IMR-90 (cell line): ENCODE measurements around the gene MYO5A. TPM values are rescaled to one million over a fixed set of nuclear protein-coding genes. Genes with fewer than 3 reads are reported as not detected.

ENCODE experiments used
- ATAC-seq: fragments of 200-7000 bp; cut with Tn5 transposase; 2 replicates; pipeline ENCODE4 v1.9.1; 2020; ENCODE audit warnings: low read depth, mild to moderate bottlenecking, moderate library complexity
- BruUV-seq: library from RNA; stranded (reverse); fragments of 400-500 nt; replicated peaks from 2 replicates; lab custom pipeline; 2021; lab: Mats Ljungman, UMichigan
- CTCF ChIA-PET: fragments of 300-600 bp; formaldehyde crosslinking; extraction: SDS; loops from one replicate; lab custom pipeline; 2021; ENCODE audit warnings: antibody characterized with exemption; lab: Yijun Ruan, JAX
- POLR2A ChIA-PET: fragments of 300-600 bp; sonication (Branson Sonifier 250); formaldehyde crosslinking; loops from one replicate; lab custom pipeline; 2022; ENCODE audit warnings: antibody characterized with exemption; ENCODE audit not compliant: unreplicated experiment; lab: Charles Lee
- DNase-seq: peaks from one replicate; pipeline ENCODE4 v3.0.0; 2013
- H2AFZ ChIP-seq: replicated peaks from 2 replicates; pipeline ENCODE3; 2013; ENCODE audit warnings: low read length, mild to moderate bottlenecking; ENCODE audit not compliant: poor library complexity
- H2AK5ac ChIP-seq: 2 replicates; pipeline ENCODE4 v1.6.1; 2013; ENCODE audit warnings: low read depth, low read length, inconsistent platforms
- H2AK9ac ChIP-seq: replicated peaks from 2 replicates; pipeline ENCODE3; 2013; ENCODE audit warnings: mild to moderate bottlenecking, low read depth, low read length, moderate library complexity; ENCODE audit not compliant: poor library complexity
- H2BK120ac ChIP-seq: 2 replicates; pipeline ENCODE4 v1.6.1; 2013; ENCODE audit warnings: low read depth, low read length, inconsistent platforms
- H2BK15ac ChIP-seq: 3 replicates; pipeline ENCODE4 v1.6.1; 2013; ENCODE audit warnings: low read depth, low read length, inconsistent platforms
- H2BK20ac ChIP-seq: 2 replicates; pipeline ENCODE4 v1.6.1; 2013; ENCODE audit warnings: low read depth, mild to moderate bottlenecking, inconsistent platforms, low read length, moderate library complexity
- H2BK5ac ChIP-seq: 2 replicates; pipeline ENCODE4 v1.6.1; 2013; ENCODE audit warnings: mild to moderate bottlenecking, low read depth, low read length, inconsistent platforms; ENCODE audit not compliant: poor library complexity, severe bottlenecking
- H3K14ac ChIP-seq: replicated peaks from 2 replicates; pipeline ENCODE4 v1.6.1; 2013; ENCODE audit warnings: low read depth, low read length, inconsistent platforms
- H3K18ac ChIP-seq: 2 replicates; pipeline ENCODE4 v1.6.1; 2013; ENCODE audit warnings: low read depth, low read length, control low read depth
- H3K23ac ChIP-seq: 2 replicates; pipeline ENCODE4 v1.6.1; 2013; ENCODE audit warnings: low read depth, low read length, inconsistent platforms
- H3K27ac ChIP-seq: 2 replicates; pipeline ENCODE4 v1.5.1; 2013; ENCODE audit warnings: mild to moderate bottlenecking, control low read depth, low read length; ENCODE audit not compliant: insufficient read depth
- H3K27me3 ChIP-seq: 2 replicates; pipeline ENCODE4 v1.6.1; 2013; ENCODE audit warnings: low read length; ENCODE audit not compliant: control insufficient read depth, insufficient read depth
- H3K36me3 ChIP-seq: 2 replicates; pipeline ENCODE4 v1.6.1; 2013; ENCODE audit warnings: low read length, mixed read lengths; ENCODE audit not compliant: control insufficient read depth, insufficient read depth
- H3K4ac ChIP-seq: 2 replicates; pipeline ENCODE4 v1.6.1; 2013; ENCODE audit warnings: low read depth, low read length, inconsistent platforms
- H3K4me1 ChIP-seq: 2 replicates; pipeline ENCODE4 v1.6.1; 2013; ENCODE audit warnings: low read length, mixed read lengths; ENCODE audit not compliant: control insufficient read depth, insufficient read depth
- H3K4me2 ChIP-seq: 2 replicates; pipeline ENCODE4 v1.6.1; 2013; ENCODE audit warnings: low read depth, mild to moderate bottlenecking, control low read depth, low read length, moderate library complexity
- H3K4me3 ChIP-seq: 2 replicates; pipeline ENCODE4 v1.5.1; 2013; ENCODE audit warnings: low read depth, mild to moderate bottlenecking, control low read depth, low read length, moderate library complexity; ENCODE audit not compliant: insufficient read depth
- H3K56ac ChIP-seq: 2 replicates; pipeline ENCODE4 v1.6.1; 2013; ENCODE audit warnings: low read length, inconsistent platforms; ENCODE audit not compliant: insufficient read depth; ENCODE audit errors: extremely low read depth
- H3K79me1 ChIP-seq, 2 experiments: 2 replicates each; pipeline ENCODE4 v1.6.1; 2013; ENCODE audit warnings: low read length in 2 of 2, inconsistent platforms in 1 of 2, low read depth in 1 of 2
- H3K9ac ChIP-seq: 2 replicates; pipeline ENCODE4 v1.6.1; 2013; ENCODE audit warnings: low read depth, low read length, control low read depth
- H3K9me1 ChIP-seq: 2 replicates; pipeline ENCODE4 v1.6.1; 2013; ENCODE audit warnings: low read length, inconsistent platforms; ENCODE audit not compliant: insufficient read depth
- H3K9me3 ChIP-seq: 2 replicates; pipeline ENCODE4 v1.6.1; 2013; ENCODE audit warnings: low read length; ENCODE audit not compliant: control insufficient read depth, insufficient read depth
- H4K20me1 ChIP-seq: 2 replicates; pipeline ENCODE4 v1.6.1; 2013; ENCODE audit warnings: low read length, inconsistent platforms; ENCODE audit not compliant: insufficient read depth
- H4K5ac ChIP-seq: 2 replicates; pipeline ENCODE4 v1.6.1; 2013; ENCODE audit warnings: mild to moderate bottlenecking, low read depth, low read length, control low read depth
- H4K8ac ChIP-seq, 2 experiments: 2 replicates each; pipeline ENCODE4 v1.6.1; 2013; ENCODE audit warnings: low read depth in 2 of 2, low read length in 2 of 2, control low read depth in 1 of 2, inconsistent platforms in 1 of 2
- H4K91ac ChIP-seq: 2 replicates; pipeline ENCODE4 v1.6.1; 2013; ENCODE audit warnings: low read depth, low read length, inconsistent platforms; ENCODE audit not compliant: insufficient read depth
- BHLHE40 ChIP-seq: fragments of 150-350 bp; IDR thresholded peaks from 2 replicates; pipeline ENCODE4 v1.6.1; 2016; ENCODE audit warnings: mild to moderate bottlenecking, low read depth, low read length
- CEBPB ChIP-seq: IDR thresholded peaks from 2 replicates; pipeline ENCODE4 v1.6.1; 2012; ENCODE audit warnings: low read depth, low read length, improper control_type of control experiment
- CHD1 ChIP-seq: IDR thresholded peaks from 2 replicates; pipeline ENCODE4 v1.6.1; 2012; ENCODE audit warnings: low read depth, low read length, improper control_type of control experiment
- CTCF ChIP-seq: conservative IDR thresholded peaks from 2 replicates; pipeline ENCODE4 v1.5.1; 2012; ENCODE audit warnings: mild to moderate bottlenecking, low read depth, low read length, improper control_type of control experiment
- ELK1 ChIP-seq: fragments of 150-350 bp; IDR thresholded peaks from 2 replicates; pipeline ENCODE4 v1.6.1; 2016; ENCODE audit warnings: low read depth, mild to moderate bottlenecking, low read length, moderate library complexity, borderline replicate concordance
- FOS ChIP-seq: fragments of 150-350 bp; IDR thresholded peaks from 2 replicates; pipeline ENCODE4 v1.6.1; 2016; ENCODE audit warnings: low read depth, low read length
- MAFK ChIP-seq: IDR thresholded peaks from 2 replicates; pipeline ENCODE4 v1.6.1; 2012; ENCODE audit warnings: low read depth, low read length, improper control_type of control experiment
- MAZ ChIP-seq: IDR thresholded peaks from 2 replicates; pipeline ENCODE4 v1.6.1; 2012; ENCODE audit warnings: low read depth, mild to moderate bottlenecking, low read length, improper control_type of control experiment, moderate library complexity, borderline replicate concordance
- MXI1 ChIP-seq: IDR thresholded peaks from 2 replicates; pipeline ENCODE4 v1.6.1; 2012; ENCODE audit warnings: low read depth, mild to moderate bottlenecking, low read length, moderate library complexity, borderline replicate concordance
- NFE2L2 ChIP-seq: fragments of 150-350 bp; IDR thresholded peaks from 2 replicates; pipeline ENCODE4 v1.6.1; 2016; ENCODE audit warnings: low read depth, mild to moderate bottlenecking, low read length
- POLR2A ChIP-seq: IDR thresholded peaks from 2 replicates; pipeline ENCODE4 v1.6.1; 2012; ENCODE audit warnings: mild to moderate bottlenecking, low read depth, low read length
- RAD21 ChIP-seq: IDR thresholded peaks from 2 replicates; pipeline ENCODE4 v1.6.1; 2012; ENCODE audit warnings: low read length, improper control_type of control experiment
- RCOR1 ChIP-seq: IDR thresholded peaks from 2 replicates; pipeline ENCODE4 v1.6.1; 2012; ENCODE audit warnings: mild to moderate bottlenecking, low read length, improper control_type of control experiment; ENCODE audit not compliant: insufficient replicate concordance
- RFX5 ChIP-seq: IDR thresholded peaks from 2 replicates; pipeline ENCODE4 v1.8.0; 2012; ENCODE audit warnings: low read depth, mild to moderate bottlenecking, low read length, moderate library complexity
- SMC3 ChIP-seq: fragments of 150-350 bp; IDR thresholded peaks from 2 replicates; pipeline ENCODE4 v1.6.1; 2016; ENCODE audit warnings: low read depth, mild to moderate bottlenecking, antibody characterized with exemption, low read length, moderate library complexity
- USF2 ChIP-seq: fragments of 150-350 bp; IDR thresholded peaks from 2 replicates; pipeline ENCODE4 v1.6.1; 2017; ENCODE audit warnings: mild to moderate bottlenecking, antibody characterized with exemption, low read length, low read depth
- WGBS, 2 experiments: methylation state at CpG; one replicate each; pipeline versions ENCODE4 v1.1.5 to v1.1.7; 2013; ENCODE audit warnings: missing lambda C conversion rate in 2 of 2; ENCODE audit not compliant: insufficient read length in 1 of 2; ENCODE audit errors: extremely low coverage in 2 of 2; 5-methylcytosine and 5-hydroxymethylcytosine counted together
- dilution Hi-C: fragments of 300-500 bp; cut with HindIII; formaldehyde crosslinking; loops from one replicate; pipeline ENCODE4 v1.14.3; 2018; ENCODE audit warnings: low sequenced_read_pairs; ENCODE audit not compliant: unreplicated experiment
- in situ Hi-C: fragments of 300-500 bp; cut with MboI; formaldehyde crosslinking; loops from 3 replicates; pipeline ENCODE4 v1.14.3; 2019; ENCODE audit warnings: low sequenced_read_pairs, inconsistent platforms, mixed read lengths
- intact Hi-C: fragments of 100-400 bp; cut with micrococcal nuclease; formaldehyde crosslinking; loops from 2 replicates; pipeline ENCODE4 v1.10.0; 2022
- polyA plus RNA-seq, 3 experiments: library from polyadenylated mRNA; depleted of rRNA; stranded (reverse); fragments of >200 nt; gene quantifications; 2 replicates each; pipeline ENCODE4 v1.2.3, GENCODE V29; 2012; ENCODE audit warnings: low replicate concordance in 1 of 3
- total RNA-seq: library from RNA; depleted of rRNA; stranded (reverse); fragments of >200 nt; gene quantifications from 2 replicates; pipeline ENCODE4 v1.2.3, GENCODE V29; 2012

Gene MYO5A
- total and polyA plus RNA-seq, 2 of the 4 experiments (the other 2 are of a cell fraction) = 19.4 to 69.2 TPM

GRCh38 chr15:52276256-52276770, 252.4 kb downstream of the MYO5A start:
- no peak overlapping the region for H2AK5ac ChIP-seq
- CTCF ChIA-PET = no interaction called here
- H3K27ac ChIP-seq = no peak overlapping the region
- no peak overlapping the region for H2AK9ac ChIP-seq
- POLR2A ChIA-PET = no interaction called here
- H3K4me3 ChIP-seq = no peak overlapping the region
- H2BK5ac ChIP-seq = no peak overlapping the region
- no peak overlapping the region for H2BK120ac ChIP-seq
- 100% methylated on average over 1 of the region's 7 CpGs; no CpG with 5 or more reads in 1 of the 2 experiments for WGBS, 2 experiments
- TF ChIP-seq FOS = no peak
- TF ChIP-seq MXI1 = no peak
- TF ChIP-seq MAZ = no peak
- TF ChIP-seq MAFK = no peak
- TF ChIP-seq RAD21 = no peak
- TF ChIP-seq RFX5 = no peak
- TF ChIP-seq RCOR1 = no peak
- no peak for TF ChIP-seq USF2
- TF ChIP-seq CHD1 = no peak
- TF ChIP-seq POLR2A = no peak
- no peak for TF ChIP-seq SMC3
- no peak for TF ChIP-seq BHLHE40
- TF ChIP-seq CEBPB = no peak
- no peak for TF ChIP-seq NFE2L2
- no peak for TF ChIP-seq ELK1
- TF ChIP-seq CTCF = no peak
- no peak overlapping the region for H4K91ac ChIP-seq
- no peak overlapping the region for H3K4me2 ChIP-seq
- no peak overlapping the region for H2BK15ac ChIP-seq
- no peak for ATAC-seq
- H4K20me1 ChIP-seq = no peaks in the 10 kb centered on the region
- H2AFZ ChIP-seq = no peak overlapping the region
- no peak overlapping the region for H3K9ac ChIP-seq
- no peak overlapping the region for H3K18ac ChIP-seq
- H3K36me3 ChIP-seq = no peaks in the 10 kb centered on the region
- in situ Hi-C loops = no loop called here
- no peak overlapping the region for H4K5ac ChIP-seq
- no peaks in the 10 kb centered on the region for H3K79me1 ChIP-seq
- H3K27me3 ChIP-seq = peaks cover 66% of the 10 kb centered on the region
- H3K14ac ChIP-seq = no peak overlapping the region
- H3K4me1 ChIP-seq = no peaks in the 10 kb centered on the region
- no peaks in the 10 kb centered on the region for H3K9me1 ChIP-seq
- no peaks in the 10 kb centered on the region for H3K9me3 ChIP-seq
- intact Hi-C loops = no loop called here
- no peak overlapping the region for H4K8ac ChIP-seq
- H3K4ac ChIP-seq = no peak overlapping the region
- BruUV-seq = no TSS peak
- dilution Hi-C loops = no loop called here
- no peak overlapping the region for H3K56ac ChIP-seq
- no peak for DNase-seq
- H2BK20ac ChIP-seq = no peak overlapping the region
- H3K23ac ChIP-seq = no peak overlapping the region
